SJSA1 (cell line): ENCODE measurements around the gene RASAL2. TPM values are rescaled to one million over a fixed set of nuclear protein-coding genes. Genes with fewer than 3 reads are reported as not detected.

Experiments used
- DNase-seq, 2 experiments: peaks; one replicate each; pipeline ENCODE4 v3.0.0-alpha.2; 2015 to 2020; ENCODE audit warnings: low spot score in 2 of 2, low read depth in 1 of 2
- H3K27ac ChIP-seq: fragments of 250-450 bp; sonication (Bioruptor Pico); 2 replicates; pipeline ENCODE4 v1.5.1; 2020; ENCODE audit warnings: mild to moderate bottlenecking, moderate library complexity
- H3K27me3 ChIP-seq: fragments of 250-450 bp; sonication (Bioruptor Pico); replicated peaks from 2 replicates; pipeline ENCODE4 v1.5.1; 2020; ENCODE audit warnings: mild to moderate bottlenecking, moderate library complexity
- H3K36me3 ChIP-seq: fragments of 250-450 bp; sonication (Bioruptor Pico); 2 replicates; pipeline ENCODE4 v1.5.1; 2020; ENCODE audit warnings: mild to moderate bottlenecking
- H3K4me1 ChIP-seq: fragments of 250-450 bp; sonication (Bioruptor Pico); replicated peaks from 2 replicates; pipeline ENCODE4 v1.6.1; 2021; ENCODE audit warnings: mild to moderate bottlenecking
- H3K4me3 ChIP-seq: fragments of 250-450 bp; sonication (Bioruptor Pico); 2 replicates; pipeline ENCODE4 v1.5.1; 2020; ENCODE audit warnings: mild to moderate bottlenecking
- H3K9me3 ChIP-seq: fragments of 250-450 bp; sonication (Bioruptor Pico); replicated peaks from 2 replicates; pipeline ENCODE4 v1.5.1; 2020; ENCODE audit warnings: mild to moderate bottlenecking
- total RNA-seq: library from RNA; depleted of rRNA; stranded (reverse); fragments of >200 nt; shearing (Covaris generic); gene quantifications from 2 replicates; pipeline ENCODE4 v1.2.3, GENCODE V29; 2014

The RASAL2 gene
- total RNA-seq, 1 experiment from 2014 or later: 25.4 TPM

- no peaks in the 10 kb centered on the region for H3K9me3 ChIP-seq
- H3K27me3 ChIP-seq: no peaks in the 10 kb centered on the region
- DNase-seq: no peak
- peaks cover 38% of the 10 kb centered on the region for H3K36me3 ChIP-seq
- no peak overlapping the region for H3K4me3 ChIP-seq
- peaks cover 7% of the 10 kb centered on the region for H3K4me1 ChIP-seq
- H3K27ac ChIP-seq: no peak overlapping the region
These were observed 362.6 kb downstream of the RASAL2 start for GRCh38 chr1:178456472-178456871.

GRCh38 chr1:178457651-178458050 is 363.7 kb downstream of the RASAL2 start:
- Histone ChIP-seq H3K4me3 (no peak overlapping the region), H3K4me1 (no peaks in the 10 kb centered on the region), H3K27ac (no peak overlapping the region), H3K27me3 (no peaks in the 10 kb centered on the region), H3K9me3 (no peaks in the 10 kb centered on the region), H3K36me3 (peaks cover 29% of the 10 kb centered on the region)
- DNase-seq: no peak

- Histone ChIP-seq H3K27me3 (no peaks in the 10 kb centered on the region), H3K36me3 (peaks cover 29% of the 10 kb centered on the region), H3K27ac (no peak overlapping the region), H3K4me1 (no peaks in the 10 kb centered on the region), H3K4me3 (no peak overlapping the region), H3K9me3 (no peaks in the 10 kb centered on the region)
- DNase-seq: no peak
These were observed 364.3 kb downstream of the RASAL2 start for GRCh38 chr1:178458203-178458602.

GRCh38 chr1:178461104-178461503 is 367.2 kb downstream of the RASAL2 start:
- Histone ChIP-seq H3K4me1 (no peaks in the 10 kb centered on the region), H3K36me3 (peaks cover 38% of the 10 kb centered on the region), H3K9me3 (no peaks in the 10 kb centered on the region), H3K4me3 (no peak overlapping the region), H3K27ac (no peak overlapping the region), H3K27me3 (no peaks in the 10 kb centered on the region)
- no peak for DNase-seq

- Histone ChIP-seq H3K9me3 (no peaks in the 10 kb centered on the region), H3K4me3 (no peak overlapping the region), H3K36me3 (peaks cover 40% of the 10 kb centered on the region), H3K4me1 (no peaks in the 10 kb centered on the region), H3K27ac (no peak overlapping the region), H3K27me3 (no peaks in the 10 kb centered on the region)
- DNase-seq: no peak
These were observed 367.8 kb downstream of the RASAL2 start for GRCh38 chr1:178461701-178462100.

GRCh38 chr1:178464141-178464540 is 370.2 kb downstream of the RASAL2 start:
- Histone ChIP-seq H3K27me3 (no peaks in the 10 kb centered on the region), H3K36me3 (peaks cover 42% of the 10 kb centered on the region), H3K9me3 (no peaks in the 10 kb centered on the region), H3K4me3 (no peak overlapping the region), H3K27ac (no peak overlapping the region), H3K4me1 (no peaks in the 10 kb centered on the region)
- no peak for DNase-seq

- Histone ChIP-seq H3K27ac (no peak overlapping the region), H3K4me1 (no peaks in the 10 kb centered on the region), H3K27me3 (no peaks in the 10 kb centered on the region), H3K36me3 (peaks cover 47% of the 10 kb centered on the region), H3K4me3 (no peak overlapping the region), H3K9me3 (no peaks in the 10 kb centered on the region)
- no peak for DNase-seq
These were observed 370.7 kb downstream of the RASAL2 start for GRCh38 chr1:178464566-178464965.

GRCh38 chr1:178465011-178465410 is 371.1 kb downstream of the RASAL2 start:
- Histone ChIP-seq H3K4me1 (no peaks in the 10 kb centered on the region), H3K9me3 (no peaks in the 10 kb centered on the region), H3K27ac (no peak overlapping the region), H3K4me3 (no peak overlapping the region), H3K27me3 (no peaks in the 10 kb centered on the region), H3K36me3 (peaks cover 47% of the 10 kb centered on the region)
- no peak for DNase-seq

- no peak for DNase-seq
- peaks cover 53% of the 10 kb centered on the region for H3K36me3 ChIP-seq
- H3K27me3 ChIP-seq: no peaks in the 10 kb centered on the region
- H3K4me3 ChIP-seq: no peak overlapping the region
- H3K4me1 ChIP-seq: no peaks in the 10 kb centered on the region
- H3K27ac ChIP-seq: no peak overlapping the region
- H3K9me3 ChIP-seq: no peaks in the 10 kb centered on the region
These were observed 373.9 kb downstream of the RASAL2 start for GRCh38 chr1:178467837-178468236.

- no peaks in the 10 kb centered on the region for H3K9me3 ChIP-seq
- H3K27ac ChIP-seq: no peak overlapping the region
- no peak overlapping the region for H3K4me3 ChIP-seq
- H3K36me3 ChIP-seq: peaks cover 61% of the 10 kb centered on the region
- H3K27me3 ChIP-seq: no peaks in the 10 kb centered on the region
- H3K4me1 ChIP-seq: no peaks in the 10 kb centered on the region
- no peak for DNase-seq
These were observed 376.6 kb downstream of the RASAL2 start for GRCh38 chr1:178470411-178470960.

GRCh38 chr1:178472531-178472930 is 378.6 kb downstream of the RASAL2 start:
- Histone ChIP-seq H3K36me3 (peaks cover 57% of the 10 kb centered on the region), H3K4me3 (no peak overlapping the region), H3K27ac (no peak overlapping the region), H3K27me3 (no peaks in the 10 kb centered on the region), H3K9me3 (no peaks in the 10 kb centered on the region), H3K4me1 (no peaks in the 10 kb centered on the region)
- no peak for DNase-seq

GRCh38 chr1:178477373-178477772 is 383.5 kb downstream of the RASAL2 start:
- Histone ChIP-seq H3K27ac (no peak overlapping the region), H3K9me3 (no peaks in the 10 kb centered on the region), H3K4me1 (no peaks in the 10 kb centered on the region), H3K4me3 (no peak overlapping the region), H3K27me3 (no peaks in the 10 kb centered on the region), H3K36me3 (peaks cover 40% of the 10 kb centered on the region)
- no peak for DNase-seq

GRCh38 chr1:178477841-178478240 is 383.9 kb downstream of the RASAL2 start:
- Histone ChIP-seq H3K27me3 (no peaks in the 10 kb centered on the region), H3K9me3 (no peaks in the 10 kb centered on the region), H3K4me3 (no peak overlapping the region), H3K36me3 (peaks cover 35% of the 10 kb centered on the region), H3K4me1 (no peaks in the 10 kb centered on the region), H3K27ac (no peak overlapping the region)
- DNase-seq: no peak

- DNase-seq: no peak
- Histone ChIP-seq H3K4me3 (no peak overlapping the region), H3K9me3 (no peaks in the 10 kb centered on the region), H3K4me1 (no peaks in the 10 kb centered on the region), H3K27me3 (no peaks in the 10 kb centered on the region), H3K36me3 (peaks cover 3% of the 10 kb centered on the region; the same call in 1 of the 2 replicates), H3K27ac (no peak overlapping the region)
These were observed 389.5 kb downstream of the RASAL2 start for GRCh38 chr1:178483251-178483957.
